RWPE1 (cell line): Measurements from ENCODE around the gene CLMN.

Source experiments
- CTCF ChIA-PET: fragments of 350-600 bp; sonication (Branson Sonifier 250); formaldehyde crosslinking; extraction: SDS; loops from one replicate; lab custom pipeline; 2021; lab: Yijun Ruan, JAX
- POLR2A ChIA-PET: fragments of 400-600 bp; formaldehyde crosslinking; extraction: SDS; loops from one replicate; lab custom pipeline; 2020; ENCODE audit warnings: antibody characterized with exemption; ENCODE audit not compliant: low non-redundant PET; lab: Yijun Ruan, JAX
- DNase-seq: peaks from one replicate; pipeline ENCODE4 v3.0.0; 2012; ENCODE audit warnings: low spot score
- H3K27ac ChIP-seq: fragments of 450-650 bp; 2 replicates; pipeline ENCODE4 v1.5.1; 2017
- TF ChIP-seq, protein P1 (sequence below): fragments of 450-650 bp; conservative IDR thresholded peaks from 2 replicates; pipeline ENCODE4 v1.5.1; 2017; ENCODE audit warnings: low read depth, mild to moderate bottlenecking

Gene CLMN

DNA sequence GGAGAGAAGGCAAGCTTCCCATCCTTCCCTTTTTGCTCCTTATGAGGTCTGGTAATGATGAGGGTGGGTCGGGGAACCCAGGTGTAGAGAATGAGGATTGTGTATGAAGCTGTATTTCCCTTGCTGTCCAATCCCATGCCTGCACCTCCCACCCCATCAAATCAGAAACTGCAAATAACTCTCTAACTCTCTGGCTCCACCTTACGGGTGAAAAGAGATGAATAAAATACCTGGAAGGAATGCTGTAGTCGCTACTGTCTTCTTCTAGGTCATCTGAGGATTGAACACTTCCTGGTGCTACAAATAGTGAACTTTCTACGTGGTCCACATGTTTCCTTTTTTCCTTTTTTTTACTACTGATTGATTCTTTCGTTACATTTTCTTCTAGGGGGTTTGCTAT is 123.4 kb downstream of the CLMN start:
- H3K27ac ChIP-seq: no peak overlapping the region
- TF ChIP-seq, protein P1, sequence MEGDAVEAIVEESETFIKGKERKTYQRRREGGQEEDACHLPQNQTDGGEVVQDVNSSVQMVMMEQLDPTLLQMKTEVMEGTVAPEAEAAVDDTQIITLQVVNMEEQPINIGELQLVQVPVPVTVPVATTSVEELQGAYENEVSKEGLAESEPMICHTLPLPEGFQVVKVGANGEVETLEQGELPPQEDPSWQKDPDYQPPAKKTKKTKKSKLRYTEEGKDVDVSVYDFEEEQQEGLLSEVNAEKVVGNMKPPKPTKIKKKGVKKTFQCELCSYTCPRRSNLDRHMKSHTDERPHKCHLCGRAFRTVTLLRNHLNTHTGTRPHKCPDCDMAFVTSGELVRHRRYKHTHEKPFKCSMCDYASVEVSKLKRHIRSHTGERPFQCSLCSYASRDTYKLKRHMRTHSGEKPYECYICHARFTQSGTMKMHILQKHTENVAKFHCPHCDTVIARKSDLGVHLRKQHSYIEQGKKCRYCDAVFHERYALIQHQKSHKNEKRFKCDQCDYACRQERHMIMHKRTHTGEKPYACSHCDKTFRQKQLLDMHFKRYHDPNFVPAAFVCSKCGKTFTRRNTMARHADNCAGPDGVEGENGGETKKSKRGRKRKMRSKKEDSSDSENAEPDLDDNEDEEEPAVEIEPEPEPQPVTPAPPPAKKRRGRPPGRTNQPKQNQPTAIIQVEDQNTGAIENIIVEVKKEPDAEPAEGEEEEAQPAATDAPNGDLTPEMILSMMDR: no peak
- ChIA-PET CTCF (no interaction called here), POLR2A (no interaction called here)
- peak; percentile 14 for DNase-seq

DNA sequence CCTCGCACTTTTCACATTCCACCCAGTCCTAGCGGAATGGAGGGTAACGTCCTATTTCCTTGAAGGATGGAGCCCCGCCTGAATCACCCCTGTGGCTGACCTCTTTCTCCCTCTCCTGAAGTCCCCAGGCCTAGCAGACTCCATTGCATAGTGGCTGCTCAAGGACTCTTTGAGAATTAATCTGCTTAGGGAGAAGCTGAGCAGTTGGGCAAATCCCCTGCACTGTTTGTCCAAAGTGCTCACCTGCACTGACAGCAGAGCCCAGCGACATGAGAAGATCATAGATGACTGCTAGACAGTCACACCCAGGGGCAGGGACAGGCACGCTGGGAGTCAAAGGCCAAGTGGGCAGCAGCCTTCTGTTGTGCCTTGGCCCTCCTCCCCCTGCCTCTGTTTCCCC is 124.7 kb downstream of the CLMN start:
- no peak for DNase-seq
- ChIA-PET CTCF (no interaction called here), POLR2A (no interaction called here)
- TF ChIP-seq, protein P1: no peak
- H3K27ac ChIP-seq: no peak overlapping the region

DNA sequence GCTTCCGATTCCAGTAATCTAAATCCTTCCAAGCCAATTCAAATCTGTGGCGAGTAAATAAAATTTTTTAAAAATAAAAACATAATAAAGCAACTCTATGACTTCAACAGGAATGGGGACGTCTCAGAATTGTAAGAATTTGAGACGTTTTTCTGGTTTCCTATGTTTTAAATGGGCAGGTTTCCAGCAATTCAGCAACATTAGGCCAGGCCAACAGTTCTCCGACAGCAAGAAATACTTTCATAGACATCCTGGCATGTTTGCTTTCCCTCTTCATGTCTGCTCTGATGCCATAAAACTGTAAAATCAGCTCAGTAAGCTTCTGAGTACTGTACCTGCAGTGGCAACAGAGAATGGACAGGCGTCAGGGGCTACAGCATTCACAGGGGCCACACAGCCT is 126.6 kb downstream of the CLMN start:
- H3K27ac ChIP-seq: no peak overlapping the region
- CTCF ChIA-PET: no interaction called here
- TF ChIP-seq, protein P1: no peak
- POLR2A ChIA-PET: no interaction called here
- DNase-seq: no peak

DNA sequence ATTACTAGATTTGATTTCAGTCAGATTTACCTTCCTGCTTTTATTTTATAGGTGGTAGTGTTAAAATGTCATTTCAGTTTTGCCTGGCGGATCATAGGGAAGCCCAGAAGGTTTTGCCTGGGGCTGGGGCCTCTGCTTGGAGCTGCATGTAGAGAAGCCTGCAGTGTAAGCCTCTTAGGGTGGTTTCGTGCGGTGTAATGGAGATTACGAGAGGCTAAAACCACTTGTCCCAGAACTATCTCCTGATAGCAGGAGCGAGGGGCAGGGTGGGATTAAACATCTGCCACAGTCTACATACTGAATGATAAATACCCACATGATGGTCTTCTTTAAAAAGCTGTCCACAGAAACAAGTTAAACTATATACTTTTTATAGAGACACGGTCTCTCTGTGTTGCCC is 127.4 kb downstream of the CLMN start:
- ChIA-PET CTCF (no interaction called here), POLR2A (no interaction called here)
- H3K27ac ChIP-seq: no peak overlapping the region
- TF ChIP-seq, protein P1: no peak
- DNase-seq: no peak

DNA sequence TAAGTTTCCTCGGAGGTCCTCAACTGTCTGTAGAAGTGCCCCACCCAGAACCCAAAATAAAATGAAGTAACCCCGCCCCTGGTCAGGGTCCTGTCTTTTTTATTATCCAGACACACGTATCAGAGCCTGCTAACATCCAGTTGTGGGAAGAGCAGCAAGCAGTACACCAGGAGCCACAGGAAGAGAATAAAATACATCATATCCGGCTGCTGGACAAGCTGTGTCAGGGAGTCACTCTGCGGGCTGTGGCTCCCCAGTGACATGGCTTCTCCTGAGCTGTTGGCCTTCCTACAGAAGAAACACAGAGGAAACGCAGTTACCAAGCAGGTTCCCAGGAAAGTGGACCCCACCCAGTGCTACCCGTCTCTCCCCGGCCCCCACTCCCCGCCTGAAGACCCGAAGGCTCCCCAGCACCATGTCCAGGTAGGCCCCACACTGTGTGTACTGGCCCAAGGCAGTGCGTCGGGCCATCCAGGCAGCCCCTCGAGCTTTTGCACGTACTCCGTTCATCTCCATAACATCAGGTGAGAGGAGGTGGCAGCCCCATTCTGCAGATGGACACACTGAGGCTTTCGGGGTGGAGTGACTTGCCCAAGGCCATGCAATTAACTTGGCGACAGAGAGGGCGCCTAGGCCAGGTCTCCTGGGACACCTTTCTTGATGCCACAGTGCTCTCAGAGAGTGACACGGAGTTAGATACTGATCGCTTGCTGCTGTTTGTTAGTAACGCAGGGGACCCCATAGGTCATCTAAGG is 128.1 kb downstream of the CLMN start:
- ChIA-PET POLR2A (no interaction called here), CTCF (no interaction called here)
- no peak for DNase-seq
- TF ChIP-seq, protein P1: no peak
- no peak overlapping the region for H3K27ac ChIP-seq

DNA sequence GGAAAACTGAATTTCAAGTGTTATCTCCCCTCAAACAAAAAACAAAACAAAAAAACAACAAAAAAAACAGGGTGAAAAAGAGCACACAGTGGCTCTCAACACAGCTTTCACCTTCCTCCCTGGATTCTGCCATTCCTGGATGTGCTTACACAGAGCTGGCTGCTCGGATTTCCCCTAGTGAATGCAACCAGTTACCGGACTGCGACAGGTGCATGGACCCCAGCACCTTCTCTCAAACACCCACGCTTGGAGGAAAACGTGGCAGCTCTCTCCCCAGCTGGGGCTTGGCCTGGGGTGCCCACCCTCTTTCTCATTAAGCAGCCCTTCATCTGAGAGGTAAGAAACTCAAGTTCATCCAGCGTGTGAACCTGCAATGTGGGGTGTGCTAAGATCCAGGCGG is 128.9 kb downstream of the CLMN start:
- no peak for DNase-seq
- CTCF ChIA-PET: no interaction called here
- TF ChIP-seq, protein P1: no peak
- POLR2A ChIA-PET: no interaction called here
- no peak overlapping the region for H3K27ac ChIP-seq
